T-helper 17 cell (primary cell): ENCODE measurements around the gene CLCN4. TPM values are rescaled to one million over a fixed set of nuclear protein-coding genes. Genes with fewer than 3 reads are reported as not detected.
A peak's percentile ranks its signal among the peaks of the same experiment; 100 is the strongest.

Source experiments
- ATAC-seq: fragments of 150-1000 bp; cut with Tn5 transposase; 2 replicates; pipeline ENCODE4 v1.10.0; 2021; ENCODE audit warnings: mild to moderate bottlenecking, moderate library complexity
- DNase-seq, 3 donors: peaks; one replicate each; pipeline versions ENCODE4 v3.0.0 to v3.0.0-alpha.2; 2020 to 2021
- H3K9me3 ChIP-seq: one replicate; pipeline ENCODE4 v1.7.0; 2013; ENCODE audit warnings: low read length, mild to moderate bottlenecking; ENCODE audit not compliant: control insufficient read depth, poor library complexity, severe bottlenecking
- H3K27ac Mint-ChIP-seq: one replicate; pipeline ENCODE4 v1.8.0; 2022; ENCODE audit warnings: mild to moderate bottlenecking, moderate library complexity, mixed read lengths
- H3K27me3 Mint-ChIP-seq: one replicate; pipeline ENCODE4 v1.8.0; 2022; ENCODE audit warnings: mixed read lengths
- H3K36me3 Mint-ChIP-seq: one replicate; pipeline ENCODE4 v1.8.0; 2022; ENCODE audit warnings: low read depth, mixed read lengths
- H3K4me1 Mint-ChIP-seq: one replicate; pipeline ENCODE4 v1.8.0; 2022; ENCODE audit warnings: mild to moderate bottlenecking, mixed read lengths
- H3K4me3 Mint-ChIP-seq: one replicate; pipeline ENCODE4 v1.8.0; 2022; ENCODE audit warnings: mild to moderate bottlenecking, moderate library complexity, mixed read lengths
- total RNA-seq, 4 donors: library from RNA in 2 of 4; stranded (reverse) in 2 of 4; gene quantifications; one replicate each; pipeline ENCODE4 v1.2.3 and lab custom pipeline; 2022 to 2026

The CLCN4 gene
- total RNA-seq, 2 donors from 2014 or later = 0.37 to 3.3 TPM

DNA sequence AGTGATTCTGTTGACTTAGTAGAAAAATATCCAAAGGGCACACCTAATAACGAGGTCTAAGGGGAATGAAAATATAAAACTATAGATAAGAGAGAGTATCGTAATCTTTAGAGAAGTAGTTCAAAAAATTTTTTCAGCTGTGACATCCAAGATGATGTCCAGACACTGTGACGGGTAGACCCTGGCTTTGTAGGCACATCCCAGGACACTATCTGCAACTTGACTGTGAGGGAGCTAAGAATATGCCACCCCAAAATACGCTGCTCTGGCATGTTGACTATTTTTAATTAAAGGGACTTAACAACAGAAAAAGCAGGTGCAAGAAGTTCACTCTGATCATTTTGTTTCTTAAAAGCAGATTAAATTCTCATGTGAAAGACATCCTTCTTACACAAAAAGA is 89.5 kb downstream of the CLCN4 start:
- ATAC-seq (no peak), DNase-seq (no peak)
- no peaks in the 10 kb centered on the region for H3K36me3 Mint-ChIP-seq
- no peaks in the 10 kb centered on the region for H3K4me1 Mint-ChIP-seq
- no peak overlapping the region for H3K27ac Mint-ChIP-seq
- no peaks in the 10 kb centered on the region for H3K9me3 ChIP-seq
- H3K4me3 Mint-ChIP-seq = no peak overlapping the region
- no peaks in the 10 kb centered on the region for H3K27me3 Mint-ChIP-seq

DNA sequence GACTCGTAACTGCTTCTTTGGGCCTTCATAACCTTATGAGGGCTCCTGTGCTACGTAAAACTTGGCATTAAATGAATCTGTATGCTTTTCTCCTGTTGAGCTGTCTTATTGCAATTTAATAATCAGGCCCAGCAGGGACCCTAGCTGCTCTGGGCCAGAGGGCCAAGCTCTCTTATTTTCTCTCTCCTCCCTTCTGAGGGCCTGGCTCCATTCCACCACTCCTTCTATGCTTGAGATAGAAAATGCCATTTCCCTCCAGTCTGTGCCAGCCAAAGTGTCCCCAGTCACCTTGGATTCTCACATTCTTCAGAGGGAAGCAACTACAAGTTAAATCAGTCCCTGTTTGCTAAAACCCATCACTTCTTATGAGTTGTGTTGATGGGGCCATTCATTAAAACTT is 90.1 kb downstream of the CLCN4 start:
- Mint-ChIP-seq H3K4me3 (no peak overlapping the region), H3K4me1 (no peaks in the 10 kb centered on the region), H3K27ac (no peak overlapping the region), H3K27me3 (no peaks in the 10 kb centered on the region), H3K36me3 (no peaks in the 10 kb centered on the region)
- ATAC-seq (no peak), DNase-seq (no peak)
- no peaks in the 10 kb centered on the region for H3K9me3 ChIP-seq

DNA sequence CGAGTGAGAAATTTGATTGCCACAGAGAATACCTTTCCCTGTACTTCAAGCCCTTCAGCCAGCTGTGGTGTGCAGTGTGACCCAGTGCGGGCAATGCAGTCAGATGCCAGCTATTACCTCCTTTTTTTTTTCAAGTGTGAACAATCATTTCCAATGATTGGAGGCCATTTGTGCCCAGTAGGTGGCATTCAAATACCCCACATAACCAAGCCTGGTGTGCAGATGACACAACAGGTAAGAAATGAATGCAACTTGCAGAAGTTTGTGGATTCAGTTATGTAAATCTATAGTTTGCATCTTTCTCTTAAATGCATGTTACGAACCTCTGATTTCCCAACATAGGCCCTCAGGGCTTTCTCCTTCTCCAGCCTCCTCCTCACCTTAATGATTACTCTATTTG is 98.0 kb downstream of the CLCN4 start:
- no peak overlapping the region for H3K27ac Mint-ChIP-seq

DNA sequence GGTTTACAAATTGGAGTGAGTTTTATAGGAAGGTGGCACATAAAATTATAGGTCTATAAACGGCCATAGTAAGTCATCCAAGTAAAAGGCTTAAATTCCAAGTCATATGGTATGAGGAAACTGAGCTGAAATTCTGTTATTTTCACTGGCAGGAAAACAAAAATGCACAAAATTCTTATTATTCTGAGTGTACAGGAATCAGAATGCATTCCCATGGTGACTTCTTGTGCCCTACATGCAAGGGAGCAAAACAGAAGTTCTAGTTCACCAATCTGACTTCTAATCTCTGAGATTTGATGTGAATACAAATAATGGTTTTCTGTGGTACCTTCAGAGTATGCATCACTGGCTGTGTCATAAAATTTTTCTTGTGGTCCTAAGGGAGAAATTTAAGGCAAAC is 102.9 kb downstream of the CLCN4 start:
- DNase-seq = no peak
- H3K4me3 Mint-ChIP-seq = no peak overlapping the region
- no peaks in the 10 kb centered on the region for H3K4me1 Mint-ChIP-seq
- no peaks in the 10 kb centered on the region for H3K9me3 ChIP-seq
- H3K36me3 Mint-ChIP-seq = no peaks in the 10 kb centered on the region
- no peak for ATAC-seq
- H3K27me3 Mint-ChIP-seq = no peaks in the 10 kb centered on the region
- no peak overlapping the region for H3K27ac Mint-ChIP-seq

More for the DNA sequence above, 98.0 kb downstream of the CLCN4 start:
- H3K36me3 Mint-ChIP-seq = no peaks in the 10 kb centered on the region
- no peaks in the 10 kb centered on the region for H3K9me3 ChIP-seq
- H3K4me1 Mint-ChIP-seq = no peaks in the 10 kb centered on the region
- no peaks in the 10 kb centered on the region for H3K27me3 Mint-ChIP-seq
- ATAC-seq = no peak
- no peak overlapping the region for H3K4me3 Mint-ChIP-seq
- DNase-seq = no peak

DNA sequence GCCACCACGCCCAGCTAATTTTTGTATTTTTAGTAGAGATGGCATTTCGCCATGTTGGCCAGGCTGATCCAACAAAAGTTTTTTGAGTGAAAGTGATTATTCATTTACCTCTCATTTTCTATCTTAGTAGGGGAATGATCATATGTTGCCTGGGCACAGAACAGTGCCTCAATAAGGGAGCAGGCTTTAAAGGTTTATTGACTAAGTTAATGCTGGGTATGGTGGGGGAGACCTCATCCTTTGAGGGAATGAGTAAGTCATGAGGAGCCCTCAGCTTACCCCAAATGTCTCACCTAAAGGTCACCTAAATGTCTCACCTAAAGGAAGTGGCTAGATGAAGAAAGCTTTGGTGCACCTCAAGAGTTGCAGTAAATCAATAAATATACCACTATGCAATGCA is 109.0 kb downstream of the CLCN4 start:
- H3K4me3 Mint-ChIP-seq = no peak overlapping the region
- no peaks in the 10 kb centered on the region for H3K4me1 Mint-ChIP-seq
- no peak overlapping the region for H3K27ac Mint-ChIP-seq
- no peaks in the 10 kb centered on the region for H3K9me3 ChIP-seq
- ATAC-seq (no peak), DNase-seq (no peak)
- H3K36me3 Mint-ChIP-seq = no peaks in the 10 kb centered on the region
- H3K27me3 Mint-ChIP-seq = no peaks in the 10 kb centered on the region

DNA sequence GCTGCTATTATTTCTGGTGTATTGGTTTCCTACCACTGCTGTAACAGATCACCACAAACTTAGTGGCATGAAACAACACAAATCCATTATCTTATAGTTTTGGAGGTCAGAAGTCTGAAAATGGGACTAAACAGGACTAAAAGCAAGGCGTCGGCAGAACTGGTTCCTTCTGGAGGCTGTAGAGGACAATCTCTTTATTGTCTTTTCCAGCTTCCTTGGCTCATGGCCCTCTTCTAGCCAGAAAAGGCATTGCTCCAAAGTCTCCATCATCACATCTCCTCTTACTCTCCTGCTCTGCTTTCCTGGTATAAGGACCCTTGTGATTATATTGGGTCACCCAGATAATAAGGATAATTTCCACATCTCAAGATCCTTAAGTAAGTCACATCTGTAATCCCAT is 121.9 kb downstream of the CLCN4 start:
- H3K27ac Mint-ChIP-seq = no peak overlapping the region
- DNase-seq = no peak
- no peaks in the 10 kb centered on the region for H3K9me3 ChIP-seq
- no peaks in the 10 kb centered on the region for H3K36me3 Mint-ChIP-seq
- no peaks in the 10 kb centered on the region for H3K4me1 Mint-ChIP-seq
- no peaks in the 10 kb centered on the region for H3K27me3 Mint-ChIP-seq
- no peak for ATAC-seq
- H3K4me3 Mint-ChIP-seq = peak overlapping the region; percentile 1

DNA sequence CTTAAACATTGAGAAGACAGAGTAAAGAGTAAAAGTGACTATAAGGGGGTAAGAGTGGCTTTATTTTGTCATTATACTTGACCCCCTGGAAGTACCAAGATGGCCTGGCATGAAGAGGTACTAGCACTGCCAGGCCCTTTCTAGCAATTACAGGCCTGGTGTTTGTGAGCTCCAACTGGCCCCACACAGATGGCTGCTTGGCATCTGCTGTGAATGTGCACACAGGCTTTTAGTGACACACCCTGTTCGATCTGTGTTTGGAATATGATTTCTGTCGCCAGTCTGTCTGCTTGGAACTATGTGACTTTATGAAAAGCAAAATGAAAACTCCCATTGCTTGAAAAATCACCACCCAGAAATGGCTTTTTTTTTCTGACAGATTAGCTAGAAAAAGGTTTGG is 123.3 kb downstream of the CLCN4 start:
- Mint-ChIP-seq H3K27me3 (no peaks in the 10 kb centered on the region), H3K27ac (no peak overlapping the region), H3K4me3 (no peak overlapping the region), H3K36me3 (no peaks in the 10 kb centered on the region), H3K4me1 (no peaks in the 10 kb centered on the region)
- no peak for ATAC-seq
- no peak for DNase-seq
- H3K9me3 ChIP-seq = no peaks in the 10 kb centered on the region

DNA sequence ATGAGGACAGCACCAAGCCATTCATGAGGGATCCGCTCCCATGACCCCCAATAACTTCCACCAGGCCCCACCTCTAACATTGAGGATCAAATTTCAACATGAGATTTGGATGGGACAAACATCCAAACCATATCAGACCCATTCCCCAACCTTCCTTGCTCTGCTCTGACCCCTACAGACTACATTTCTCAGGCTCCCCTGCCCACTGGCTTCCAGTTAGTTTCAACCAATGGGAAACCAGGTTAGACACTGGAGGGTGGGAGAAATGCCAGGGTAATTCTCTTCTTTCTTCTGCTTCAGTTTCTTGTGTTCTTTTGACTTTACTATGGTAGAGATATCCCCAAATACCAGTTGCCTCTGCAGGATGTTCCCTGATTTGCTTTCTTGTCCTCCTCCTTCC is 125.7 kb downstream of the CLCN4 start:
- Mint-ChIP-seq H3K27me3 (no peaks in the 10 kb centered on the region), H3K4me3 (no peak overlapping the region), H3K27ac (no peak overlapping the region), H3K36me3 (no peaks in the 10 kb centered on the region), H3K4me1 (no peaks in the 10 kb centered on the region)
- H3K9me3 ChIP-seq = no peaks in the 10 kb centered on the region
- no peak for ATAC-seq
- no peak for DNase-seq

DNA sequence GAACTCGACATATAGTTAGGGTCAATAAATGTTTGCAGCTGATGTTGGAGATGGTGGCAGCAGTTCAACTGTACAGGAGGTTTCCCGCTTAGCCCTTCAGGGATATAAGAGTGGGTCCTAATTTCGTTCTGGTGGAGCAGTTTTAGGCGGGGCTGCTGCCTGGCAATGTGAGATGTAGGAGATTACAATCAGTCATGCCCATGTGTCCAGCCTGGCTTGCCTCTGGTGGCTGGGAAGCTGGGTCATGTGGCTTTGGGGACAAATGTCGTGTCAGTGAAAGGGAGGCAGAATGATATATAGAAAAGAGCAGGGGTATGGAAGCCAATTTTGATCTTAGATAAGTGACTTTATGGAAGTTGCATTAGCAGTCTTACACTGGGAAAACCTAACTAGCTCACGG is 129.4 kb downstream of the CLCN4 start:
- no peaks in the 10 kb centered on the region for H3K4me1 Mint-ChIP-seq
- no peak overlapping the region for H3K4me3 Mint-ChIP-seq
- H3K27ac Mint-ChIP-seq = no peak overlapping the region
- ATAC-seq (no peak), DNase-seq (no peak)
- no peaks in the 10 kb centered on the region for H3K9me3 ChIP-seq
- no peaks in the 10 kb centered on the region for H3K27me3 Mint-ChIP-seq
- no peaks in the 10 kb centered on the region for H3K36me3 Mint-ChIP-seq

Other genes with a start within 250 kb of the CLCN4 start
- gene CLDN34, start 189.6 kb upstream of the CLCN4 start, total RNA-seq = not detected